K562 (cell line): Measurements from ENCODE around the gene DNAH5. TPM values are rescaled to one million over a fixed set of nuclear protein-coding genes. Genes with fewer than 3 reads are reported as not detected.

ENCODE experiments used
- ATAC-seq: fragments of 200-7000 bp; cut with Tn5 transposase; 3 replicates; pipeline ENCODE4 v1.9.1; 2020; ENCODE audit warnings: moderate library complexity
- BruUV-seq: library from RNA; stranded (reverse); fragments of 400-500 nt; replicated peaks from 2 replicates; lab custom pipeline; 2021; lab: Mats Ljungman, UMichigan
- CTCF ChIA-PET: fragments of 300-600 bp; formaldehyde crosslinking; extraction: SDS; loops from one replicate; lab custom pipeline; 2021; ENCODE audit warnings: low intra/inter-chr PET ratio; lab: Yijun Ruan, JAX
- POLR2A ChIA-PET: fragments of 300-600, 350-650 bp; sonication (Branson Sonifier 250); formaldehyde crosslinking; extraction: SDS; loops from one replicate; lab custom pipeline; 2021; ENCODE audit warnings: antibody characterized with exemption, inconsistent platforms; lab: Yijun Ruan, JAX
- DNase-seq, 4 experiments: peaks; one replicate each; pipeline versions ENCODE4 v3.0.0 to v3.0.0-alpha.2; 2011 to 2018; ENCODE audit warnings: low spot score in 3 of 4, mixed read lengths in 3 of 4; ENCODE audit errors: extremely low read depth in 1 of 4
- FAIRE-seq: peaks from 2 replicates; lab custom pipeline; 2011; peaks lifted over from hg19 to GRCh38; lab: Jason Lieb, UNC
- H2AFZ ChIP-seq: 2 replicates; pipeline ENCODE4 v1.6.0; 2011; ENCODE audit warnings: low read depth, low read length, control low read depth, inconsistent platforms
- H3K27ac ChIP-seq: fragments of 200-600 bp; 3 replicates; pipeline ENCODE4 v1.8.0; 2011; ENCODE audit warnings: low read depth, mild to moderate bottlenecking, control low read depth, inconsistent platforms, low read length, moderate library complexity, mixed read lengths; ENCODE audit errors: extremely low read depth
- H3K27me3 ChIP-seq, 2 experiments: fragments of 300-600 bp in 1 of 2; 2 replicates in 1 of 2; 3 replicates in 1 of 2; pipeline versions ENCODE4 v1.6.0 to v1.8.0; 2011; ENCODE audit warnings: inconsistent platforms in 2 of 2, low read length in 2 of 2, mild to moderate bottlenecking in 1 of 2, mixed read lengths in 1 of 2, moderate library complexity in 1 of 2; ENCODE audit not compliant: control insufficient read depth in 2 of 2, insufficient read depth in 2 of 2
- H3K36me3 ChIP-seq: fragments of 300-600 bp; 3 replicates; pipeline ENCODE4 v1.8.0; 2011; ENCODE audit warnings: mild to moderate bottlenecking, low read length, inconsistent platforms; ENCODE audit not compliant: control insufficient read depth, insufficient read depth
- H3K4me1 ChIP-seq, 2 experiments: fragments of 200-600 bp in 1 of 2; replicated peaks in 1 of 2; 2 replicates in 1 of 2; 3 replicates in 1 of 2; pipeline versions ENCODE4 v1.5.1 to v1.8.0; 2011; ENCODE audit warnings: inconsistent platforms in 2 of 2, low read length in 2 of 2, mild to moderate bottlenecking in 1 of 2, mixed read lengths in 1 of 2, moderate library complexity in 1 of 2; ENCODE audit not compliant: control insufficient read depth in 2 of 2, insufficient read depth in 2 of 2
- H3K4me2 ChIP-seq: 2 replicates; pipeline ENCODE4 v1.6.1; 2011; ENCODE audit warnings: low read length, control low read depth, inconsistent platforms, mixed read lengths; ENCODE audit not compliant: insufficient read depth
- H3K4me3 ChIP-seq: fragments of 200-600 bp; sonication (generic), shearing (Covaris generic); 2 replicates; pipeline ENCODE4 v1.5.1; 2016; ENCODE audit warnings: control low read depth, inconsistent platforms
- H3K79me2 ChIP-seq: fragments of 200-600 bp; 3 replicates; pipeline ENCODE4 v1.8.0; 2011; ENCODE audit warnings: low read length, inconsistent platforms; ENCODE audit not compliant: control insufficient read depth, insufficient read depth
- H3K9ac ChIP-seq, 2 experiments: 2 replicates each; pipeline versions ENCODE4 v1.6.0 to v1.6.1; 2011; ENCODE audit warnings: low read depth in 2 of 2, low read length in 2 of 2, control low read depth in 1 of 2, inconsistent platforms in 1 of 2, mild to moderate bottlenecking in 1 of 2, mixed read lengths in 1 of 2; ENCODE audit not compliant: insufficient read depth in 1 of 2
- H3K9me1 ChIP-seq: one replicate; pipeline ENCODE4 v1.6.0; 2011; ENCODE audit warnings: inconsistent platforms, mild to moderate bottlenecking, low read length, moderate library complexity; ENCODE audit not compliant: control insufficient read depth, insufficient read depth
- H3K9me3 ChIP-seq: replicated peaks from 2 replicates; pipeline ENCODE4 v1.5.1; 2011; ENCODE audit warnings: low read depth, low read length, inconsistent platforms; ENCODE audit not compliant: control insufficient read depth, insufficient read depth
- H4K20me1 ChIP-seq: replicated peaks from 2 replicates; pipeline ENCODE4 v1.6.1; 2011; ENCODE audit warnings: low read length, inconsistent platforms, mixed read lengths; ENCODE audit not compliant: control insufficient read depth, insufficient read depth
- CC2D1A ChIP-seq: fragments of 450-650 bp; IDR thresholded peaks from 2 replicates; pipeline ENCODE4 v1.6.1; 2017; ENCODE audit warnings: mild to moderate bottlenecking
- CREB3L1 ChIP-seq: fragments of 450-650 bp; IDR thresholded peaks from 2 replicates; pipeline ENCODE4 v1.6.1; 2014; ENCODE audit warnings: low read depth, mild to moderate bottlenecking, moderate library complexity, borderline replicate concordance
- DIDO1 ChIP-seq: fragments of 450-650 bp; IDR thresholded peaks from 2 replicates; pipeline ENCODE4 v1.6.1; 2016; ENCODE audit warnings: low read depth, missing biosample characterization, missing genetic modification characterization
- MAZ ChIP-seq, 2 experiments: fragments of 450-650 bp in 1 of 2; sonication (generic) in 1 of 2; formaldehyde crosslinking; IDR thresholded peaks in 1 of 2; conservative IDR thresholded peaks in 1 of 2; 2 replicates each; pipeline versions ENCODE4 v1.4.0 to v1.5.0; 2020; ENCODE audit warnings: mild to moderate bottlenecking in 1 of 2, missing genetic modification reagents in 1 of 2
- MCM3 ChIP-seq: fragments of 450-650 bp; IDR thresholded peaks from 2 replicates; pipeline ENCODE4 v1.6.1; 2016
- MIER1 ChIP-seq: fragments of 450-650 bp; IDR thresholded peaks from 2 replicates; pipeline ENCODE4 v1.6.1; 2016; ENCODE audit warnings: antibody characterized with exemption, mild to moderate bottlenecking, low read depth
- MTA1 ChIP-seq: fragments of 450-650 bp; IDR thresholded peaks from 2 replicates; pipeline ENCODE4 v1.6.1; 2017; ENCODE audit warnings: borderline replicate concordance
- PCBP1 ChIP-seq: fragments of 200-400 bp; formaldehyde crosslinking; IDR thresholded peaks from 2 replicates; pipeline ENCODE4 v1.6.1; 2018; ENCODE audit warnings: mild to moderate bottlenecking, low read depth, low read length; ENCODE audit not compliant: poor library complexity, severe bottlenecking
- PHF21A ChIP-seq: fragments of 450-650 bp; IDR thresholded peaks from 2 replicates; pipeline ENCODE4 v1.6.1; 2017; ENCODE audit warnings: low read depth, borderline replicate concordance
- PTRF ChIP-seq: fragments of 450-650 bp; IDR thresholded peaks from 2 replicates; pipeline ENCODE4 v1.6.1; 2016; ENCODE audit warnings: mild to moderate bottlenecking, missing genetic modification characterization, missing compliant biosample characterization
- SAFB ChIP-seq: fragments of 200-400 bp; formaldehyde crosslinking; IDR thresholded peaks from 2 replicates; pipeline ENCODE4 v1.6.1; 2017; ENCODE audit warnings: low read depth, low read length, borderline replicate concordance
- TCF7L2 ChIP-seq: fragments of 150-350 bp; IDR thresholded peaks from 2 replicates; pipeline ENCODE4 v1.6.1; 2016; ENCODE audit warnings: low read depth, mild to moderate bottlenecking, low read length, moderate library complexity
- TEAD2 ChIP-seq: fragments of 450-650 bp; IDR thresholded peaks from 2 replicates; pipeline ENCODE4 v1.6.1; 2016; ENCODE audit warnings: missing genetic modification characterization, control low read depth, missing compliant biosample characterization
- WGBS: fragments of 100-300 bp; shearing (Covaris generic); methylation state at CpG from one replicate; pipeline ENCODE4 v1.1.6; 2016; ENCODE audit warnings: low coverage, mixed read lengths; ENCODE audit not compliant: insufficient coverage; ENCODE audit errors: missing lambda C conversion rate; 5-methylcytosine and 5-hydroxymethylcytosine counted together
- in situ Hi-C: fragments of 300-500 bp; cut with MboI; formaldehyde crosslinking; loops from 4 replicates; pipeline ENCODE4 v1.15.0; 2018; ENCODE audit warnings: inconsistent platforms, mixed read lengths
- intact Hi-C: fragments of 100-400 bp; cut with micrococcal nuclease; formaldehyde crosslinking; loops from 2 replicates; pipeline ENCODE4 v1.14.2; 2022
- polyA plus RNA-seq, 8 experiments: library from polyadenylated mRNA; depleted of rRNA in 4 of 8; stranded (reverse) in 5 of 8; unstranded in 3 of 8; fragments of >200 nt; fragmentation: Nextera tagmentation in 2 of 8; fragmentation: Illumina TruSeq in 1 of 8; extraction: Ambion mirVana in 2 of 8; extraction: Trizol in 1 of 8; gene quantifications; 2 replicates each; pipeline versions ENCODE4 v1.2.1 to v1.2.3, GENCODE V29; 2011 to 2014; ENCODE audit warnings: inconsistent platforms in 1 of 8, missing spikeins in 1 of 8
- total RNA-seq, 7 experiments: library from RNA; depleted of rRNA in 6 of 7; stranded (reverse); fragments of >200 nt in 6 of 7; fragmentation: Illumina TruSeq in 2 of 7; extraction: Trizol in 2 of 7; gene quantifications; 2 replicates each; pipeline versions ENCODE4 v1.2.1 to v1.2.3, GENCODE V29; 2011 to 2021; ENCODE audit warnings: low replicate concordance in 1 of 7
- TF ChIP-seq, protein P1 (sequence below): fragments of 250-450 bp; sonication (Bioruptor Pico); IDR thresholded peaks from 2 replicates; pipeline ENCODE4 v1.8.0; 2022; ENCODE audit warnings: moderate library complexity, mild to moderate bottlenecking, inconsistent platforms

DNAH5 gene
- total and polyA plus RNA-seq, 9 of the 15 experiments (the other 6 are each of a cell fraction or from before 2014, with no cell fraction given) = 0.03 TPM; not detected in 8

GRCh38 chr5:13664377-13664776, 280.1 kb downstream of the DNAH5 start:
- Histone ChIP-seq H3K9ac (no peak overlapping the region), H3K9me1 (no peaks in the 10 kb centered on the region), H3K27ac (no peak overlapping the region), H4K20me1 (no peaks in the 10 kb centered on the region), H3K4me1 (no peaks in the 10 kb centered on the region), H2AFZ (no peak overlapping the region), H3K27me3 (no peaks in the 10 kb centered on the region; a peak in 1 of 5 replicates), H3K79me2 (no peaks in the 10 kb centered on the region), H3K36me3 (no peaks in the 10 kb centered on the region), H3K4me3 (no peak overlapping the region), H3K9me3 (peaks cover 2% of the 10 kb centered on the region; the same call in 1 of the 2 replicates), H3K4me2 (no peak overlapping the region)
- TF ChIP-seq, protein P1, sequence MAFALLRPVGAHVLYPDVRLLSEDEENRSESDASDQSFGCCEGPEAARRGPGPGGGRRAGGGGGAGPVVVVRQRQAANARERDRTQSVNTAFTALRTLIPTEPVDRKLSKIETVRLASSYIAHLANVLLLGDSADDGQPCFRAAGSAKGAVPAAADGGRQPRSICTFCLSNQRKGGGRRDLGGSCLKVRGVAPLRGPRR = no peak
- TF ChIP-seq CC2D1A = no peak
- no peak for TF ChIP-seq MTA1
- TF ChIP-seq PCBP1 = no peak
- intact Hi-C loops (no loop called here), in situ Hi-C loops (no loop called here)
- WGBS = 7% methylated on average over 3 of the region's 3 CpGs
- ChIA-PET CTCF (no interaction called here), POLR2A (no interaction called here)
- FAIRE-seq = no peak
- BruUV-seq = no TSS peak
- no peak for ATAC-seq
- DNase-seq = no peak

GRCh38 chr5:13662626-13663025, 281.9 kb downstream of the DNAH5 start:
- no peak overlapping the region for H3K4me2 ChIP-seq
- no peaks in the 10 kb centered on the region for H3K4me1 ChIP-seq
- H3K9me1 ChIP-seq = no peaks in the 10 kb centered on the region
- no peak overlapping the region for H3K9ac ChIP-seq
- H3K27me3 ChIP-seq = no peaks in the 10 kb centered on the region; a peak in 1 of 5 replicates
- no peaks in the 10 kb centered on the region for H3K36me3 ChIP-seq
- no peak overlapping the region for H3K4me3 ChIP-seq
- no peak overlapping the region for H3K27ac ChIP-seq
- intact Hi-C loops (no loop called here), in situ Hi-C loops (no loop called here)
- H2AFZ ChIP-seq = no peak overlapping the region
- TF ChIP-seq MIER1 (no peak), CREB3L1 (no peak), PHF21A (no peak), SAFB (no peak), DIDO1 (tag) (no peak), TCF7L2 (no peak), MCM3 (no peak), TEAD2 (tag) (no peak), PTRF (tag) (no peak), MAZ (CRISPR knock-in tag; conservative IDR thresholded peaks at IDR 0.05 in 1 of 2, IDR thresholded peaks at IDR 0.05 in 1 of 2) (no peak)
- BruUV-seq = no TSS peak
- no peak for FAIRE-seq
- ATAC-seq = no peak
- H4K20me1 ChIP-seq = no peaks in the 10 kb centered on the region
- no peaks in the 10 kb centered on the region for H3K79me2 ChIP-seq
- DNase-seq = no peak
- ChIA-PET POLR2A (no interaction called here), CTCF (no interaction called here)
- peaks cover 2% of the 10 kb centered on the region; the same call in 1 of the 2 replicates for H3K9me3 ChIP-seq
